SKM-1 (cell line): Measurements from ENCODE around the gene PLAGL2.
"Not testable (repeated sequence)": the region's sequence is repeated elsewhere in the genome, so short reads cannot be mapped to it uniquely, and the experiment has no call there.

ENCODE experiments used
- DNase-seq: peaks from one replicate; lab custom pipeline; 2025; ENCODE audit not compliant: unreplicated experiment; lab: John Stamatoyannopoulos, UW

PLAGL2 gene, protein sequence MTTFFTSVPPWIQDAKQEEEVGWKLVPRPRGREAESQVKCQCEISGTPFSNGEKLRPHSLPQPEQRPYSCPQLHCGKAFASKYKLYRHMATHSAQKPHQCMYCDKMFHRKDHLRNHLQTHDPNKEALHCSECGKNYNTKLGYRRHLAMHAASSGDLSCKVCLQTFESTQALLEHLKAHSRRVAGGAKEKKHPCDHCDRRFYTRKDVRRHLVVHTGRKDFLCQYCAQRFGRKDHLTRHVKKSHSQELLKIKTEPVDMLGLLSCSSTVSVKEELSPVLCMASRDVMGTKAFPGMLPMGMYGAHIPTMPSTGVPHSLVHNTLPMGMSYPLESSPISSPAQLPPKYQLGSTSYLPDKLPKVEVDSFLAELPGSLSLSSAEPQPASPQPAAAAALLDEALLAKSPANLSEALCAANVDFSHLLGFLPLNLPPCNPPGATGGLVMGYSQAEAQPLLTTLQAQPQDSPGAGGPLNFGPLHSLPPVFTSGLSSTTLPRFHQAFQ

DNA sequence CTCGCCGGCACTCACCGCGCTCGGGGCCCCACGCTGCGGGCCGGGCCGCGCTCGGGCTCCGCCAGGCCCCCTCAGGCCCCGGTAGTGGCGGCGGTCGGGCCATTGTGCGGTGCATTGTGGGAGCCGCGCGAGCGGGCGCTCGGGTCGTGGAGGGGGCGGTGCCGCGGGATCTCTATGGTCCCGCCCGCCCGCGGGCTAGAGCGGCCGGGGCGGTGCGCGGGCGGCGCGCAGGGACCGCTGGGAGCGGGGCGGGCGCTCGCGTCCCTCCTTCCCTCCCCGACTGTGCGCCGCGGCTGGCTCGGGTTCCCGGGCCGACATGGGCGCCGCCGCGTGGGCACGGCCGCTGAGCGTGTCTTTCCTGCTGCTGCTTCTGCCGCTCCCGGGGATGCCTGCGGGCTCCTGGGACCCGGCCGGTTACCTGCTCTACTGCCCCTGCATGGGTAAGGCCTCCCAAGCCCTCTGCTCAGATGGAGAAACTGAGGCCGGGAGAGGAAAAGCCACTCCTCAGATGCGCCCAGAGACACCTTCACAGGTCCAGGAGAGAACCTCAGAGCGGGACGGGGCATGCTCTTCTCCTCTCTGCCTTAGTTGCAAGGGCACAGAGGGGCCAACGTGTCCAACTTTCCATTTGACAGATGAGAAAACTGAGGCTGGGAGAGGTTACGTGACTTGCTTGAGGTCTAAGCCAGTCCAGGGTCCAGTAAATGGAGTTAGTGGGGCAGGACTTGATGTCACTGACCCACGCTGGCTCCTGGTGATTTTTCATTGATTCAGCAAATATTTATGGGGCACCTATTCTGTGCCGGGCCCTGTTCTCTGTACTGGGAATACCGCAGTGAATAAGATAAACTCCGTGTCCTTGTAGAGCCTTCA is at the start of gene PLAGL2, which contains the start of gene POFUT1:
Gene PLAGL2 (minus strand): TSS at position 118 of the 873 bp plus-strand sequence. CDS start 5,565 bp downstream, outside the sequence.
Gene POFUT1 (plus strand): TSS at position 255 of the 873 bp plus-strand sequence. CDS start 62 bp downstream, at position 317.
- peak; percentile 50 for DNase-seq

DNA sequence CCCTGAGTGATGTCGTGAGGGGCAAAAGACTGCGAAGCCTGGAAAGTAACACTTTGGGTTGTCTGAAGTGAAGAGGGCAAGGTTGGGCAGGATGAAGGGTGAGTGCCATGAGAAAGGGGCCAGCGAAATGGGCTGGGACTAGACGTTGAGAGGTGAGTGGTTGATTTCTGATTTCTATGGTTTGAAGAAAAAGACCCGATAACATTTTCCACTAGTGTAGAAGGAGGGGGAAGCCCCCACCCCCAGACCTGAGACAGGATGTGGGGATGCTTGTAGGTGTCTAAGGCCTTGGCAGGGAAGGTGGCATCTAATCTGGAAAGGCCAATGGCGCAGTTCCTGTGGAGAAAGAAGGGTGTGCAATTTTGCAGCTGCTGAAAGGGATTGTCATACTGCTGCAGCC is 44.6 kb upstream of the PLAGL2 start:
- no peak for DNase-seq

DNA sequence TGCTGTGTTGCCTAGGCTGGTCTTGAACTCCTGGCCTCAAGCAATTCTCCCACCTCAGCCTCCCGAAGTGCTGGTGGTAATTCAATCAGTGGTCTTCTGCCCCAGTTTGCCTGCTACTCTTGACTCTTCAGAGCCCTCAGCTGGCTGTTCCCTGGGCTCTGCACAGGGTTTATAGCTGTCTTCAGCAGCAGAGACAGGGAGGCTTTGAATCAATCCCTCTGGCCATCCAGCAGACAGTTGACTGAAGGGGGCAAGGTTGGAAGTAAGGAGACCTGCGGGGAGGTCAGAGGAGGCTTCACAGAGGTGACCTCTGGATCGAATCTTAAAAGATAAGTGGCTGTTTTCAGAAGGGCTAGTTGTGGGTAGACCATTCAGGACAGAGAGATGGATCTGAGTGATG is 43.9 kb upstream of the PLAGL2 start:
- no peak for DNase-seq

- peak; percentile 76 for DNase-seq
Measured at GRCh38 chr20:32249030-32249738, 41.6 kb upstream of the PLAGL2 start.

- DNase-seq: no peak
Measured at GRCh38 chr20:32248043-32248442, 40.5 kb upstream of the PLAGL2 start.

DNA sequence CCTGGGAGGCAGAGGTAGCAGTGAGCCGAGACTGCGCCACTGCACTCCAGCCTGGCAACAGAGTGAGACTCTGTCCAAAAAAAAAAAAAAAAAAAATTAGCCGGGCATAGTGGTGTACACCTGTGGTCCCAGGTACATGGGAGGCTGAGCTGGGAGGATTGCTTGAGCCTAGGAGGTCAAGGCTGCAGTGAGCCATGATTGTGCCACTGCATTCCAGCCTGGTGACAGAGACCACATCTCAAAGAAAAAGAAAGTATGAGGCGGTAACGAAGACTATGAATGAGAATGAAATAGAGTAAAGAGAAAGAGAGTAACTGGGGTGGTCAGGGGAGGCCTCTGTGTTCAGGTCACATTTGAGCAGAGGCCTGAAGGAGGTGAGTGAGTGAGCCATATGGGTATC is 38.7 kb upstream of the PLAGL2 start:
- DNase-seq: not testable (repeated sequence)

GRCh38 chr20:32244959-32245358 is 37.4 kb upstream of the PLAGL2 start:
- DNase-seq: no peak

- DNase-seq: no peak
Measured at GRCh38 chr20:32244150-32244823, 36.7 kb upstream of the PLAGL2 start.

- DNase-seq: no peak
Measured at GRCh38 chr20:32241807-32242206, 34.3 kb upstream of the PLAGL2 start.

DNA sequence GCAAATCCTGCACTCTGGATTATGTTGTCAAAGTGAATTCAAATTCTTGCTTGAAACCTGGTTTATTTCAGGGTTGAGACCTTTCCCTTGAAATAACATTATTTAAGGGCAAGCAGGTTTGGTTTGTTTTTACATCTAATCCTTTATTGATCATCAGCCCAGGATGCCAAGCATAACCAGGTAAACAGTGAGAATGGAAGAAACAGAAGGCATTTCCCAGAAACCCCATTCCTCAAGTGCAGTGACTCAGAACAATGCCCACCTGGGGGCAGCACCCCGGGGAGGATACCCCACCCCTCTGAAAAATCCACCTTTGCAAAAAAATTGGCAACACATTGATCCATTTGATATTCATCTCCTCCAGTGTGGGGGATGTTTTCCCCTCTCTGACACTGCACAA is 32.7 kb upstream of the PLAGL2 start:
- no peak for DNase-seq

DNA sequence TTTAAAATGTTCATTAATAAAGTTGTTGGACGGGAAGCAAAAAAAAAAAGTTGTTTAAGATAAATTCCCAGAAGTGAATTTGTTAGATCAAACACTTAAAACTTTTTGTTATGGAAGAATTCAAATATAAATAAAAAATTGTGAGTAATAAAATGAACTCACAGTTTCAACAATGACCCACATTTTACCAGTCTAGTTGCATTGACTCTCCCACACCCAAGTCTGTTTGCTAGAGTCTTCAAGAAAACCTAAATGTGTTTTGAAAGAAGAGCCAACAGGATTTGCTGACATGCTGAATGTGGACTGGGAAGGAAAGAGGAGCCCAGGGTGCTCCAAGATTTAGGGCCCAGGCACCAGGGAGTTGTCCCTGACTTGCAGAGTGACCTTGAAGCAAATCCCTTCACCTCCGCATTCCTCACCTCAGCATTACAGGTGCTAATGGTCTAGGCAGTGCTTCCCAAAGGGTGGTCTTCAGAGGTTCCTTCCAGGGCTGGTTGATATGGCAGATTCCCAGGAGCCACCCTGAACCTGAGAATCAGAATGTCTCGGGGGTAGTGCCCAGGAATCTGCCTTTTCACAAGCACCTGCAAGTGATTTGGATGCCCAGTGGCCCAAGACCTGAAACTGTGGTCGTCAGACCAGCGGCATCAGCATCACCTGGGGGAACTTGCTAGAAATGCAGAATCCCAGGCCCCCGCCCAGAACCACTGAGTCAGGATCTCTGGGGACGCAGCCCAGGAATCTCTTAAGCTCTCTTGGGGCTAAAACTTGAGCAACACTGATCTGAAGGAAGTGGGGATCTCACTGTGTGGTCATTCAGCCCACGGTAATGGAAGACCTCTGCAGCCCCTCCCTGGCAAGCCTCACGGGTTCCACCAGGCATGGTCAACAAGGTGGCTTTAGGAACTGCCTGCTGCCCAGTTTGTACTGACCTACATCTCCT is 31.2 kb upstream of the PLAGL2 start:
- no peak for DNase-seq

- no peak for DNase-seq
Measured at GRCh38 chr20:32237419-32237818, 29.9 kb upstream of the PLAGL2 start.

- no peak for DNase-seq
Measured at GRCh38 chr20:32236819-32237218, 29.3 kb upstream of the PLAGL2 start.

DNA sequence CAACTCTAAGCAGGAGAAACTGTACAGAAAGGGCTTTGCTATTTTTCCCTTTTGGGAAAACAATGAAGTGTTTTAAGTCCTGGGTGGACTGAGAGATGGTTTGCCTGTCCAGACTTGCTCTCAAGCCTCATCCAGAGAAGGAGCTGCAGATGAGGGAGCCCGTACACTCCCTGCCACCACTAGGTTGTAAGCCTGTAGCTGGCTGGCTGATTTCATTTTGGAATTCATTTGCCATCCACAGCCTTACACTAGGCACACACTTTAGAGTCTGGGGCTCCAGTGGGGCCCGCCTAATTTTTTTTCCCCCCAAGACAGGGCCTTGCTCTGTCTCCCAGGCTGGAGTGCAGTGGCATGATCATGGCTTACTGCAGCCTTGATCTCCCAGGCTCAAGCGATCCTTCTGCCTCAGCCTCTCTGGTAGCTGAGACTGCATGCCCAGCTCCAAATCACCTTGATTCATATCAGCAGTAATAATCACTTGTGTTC is 28.5 kb upstream of the PLAGL2 start:
- DNase-seq: no peak

DNA sequence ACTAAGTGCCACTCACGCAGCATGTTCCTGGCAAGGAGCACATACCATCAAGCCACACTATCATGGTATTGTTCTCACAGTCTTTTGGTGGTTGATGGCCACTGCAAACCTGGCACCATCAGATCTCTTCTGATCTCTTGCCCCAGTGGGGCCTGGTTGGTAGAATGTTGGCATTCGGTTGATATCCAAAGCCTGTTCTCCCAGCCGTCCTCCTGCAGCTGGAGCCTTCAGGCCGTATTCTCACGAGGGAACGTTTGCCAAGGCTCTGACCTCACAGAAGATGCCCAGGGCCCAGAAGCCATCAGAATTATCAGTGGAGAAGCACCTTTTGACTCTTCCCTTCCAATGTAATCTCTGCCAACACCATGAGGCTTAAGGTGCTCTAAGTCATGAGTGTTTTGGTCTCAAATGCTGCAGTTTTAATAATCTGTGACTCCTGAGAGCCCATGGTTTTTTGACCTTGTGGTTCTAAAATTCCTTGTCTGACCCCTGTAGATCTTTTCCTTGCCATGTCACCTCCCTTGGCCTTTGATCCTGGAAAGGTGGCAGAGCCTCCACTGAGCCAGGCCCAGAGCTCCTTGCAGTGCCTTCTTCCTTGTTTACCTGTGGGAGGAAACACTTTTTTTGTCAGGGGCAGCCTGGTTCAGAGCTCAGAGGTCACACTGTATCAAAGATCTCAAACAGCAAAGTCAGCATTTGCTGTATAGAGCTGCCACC is 27.9 kb upstream of the PLAGL2 start:
- DNase-seq: no peak

DNA sequence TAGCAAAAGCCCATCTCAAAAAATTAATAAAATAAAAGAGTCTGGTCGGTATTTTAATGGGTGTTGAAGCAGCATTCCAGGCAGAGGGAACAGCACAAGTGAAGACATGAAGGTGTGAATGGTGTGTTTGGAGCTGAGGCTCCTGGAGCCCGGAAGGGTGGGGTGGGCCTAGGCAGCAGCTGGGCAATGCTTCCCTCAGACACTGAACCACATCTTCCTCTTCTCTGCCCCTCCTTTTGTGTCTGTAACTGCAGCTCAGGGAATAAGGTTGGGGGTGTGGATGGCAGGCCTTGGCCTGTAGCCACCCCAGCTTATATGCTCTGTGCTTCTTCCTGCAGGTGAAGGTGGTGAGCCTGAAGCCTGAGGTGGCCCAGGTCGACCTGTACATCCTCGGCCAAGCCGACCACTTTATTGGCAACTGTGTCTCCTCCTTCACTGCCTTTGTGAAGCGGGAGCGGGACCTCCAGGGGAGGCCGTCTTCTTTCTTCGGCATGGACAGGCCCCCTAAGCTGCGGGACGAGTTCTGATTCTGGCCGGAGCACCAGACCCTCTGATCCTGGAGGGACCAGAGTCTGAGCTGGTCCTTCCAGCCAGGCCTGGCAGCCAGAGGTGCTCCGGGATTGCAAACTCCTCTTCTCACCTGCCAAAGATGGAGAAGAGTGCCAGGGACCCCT is 26.7 kb upstream of the PLAGL2 start:
- DNase-seq: peak; percentile 67

- DNase-seq: no peak
Measured at GRCh38 chr20:32233286-32233685, 25.7 kb upstream of the PLAGL2 start.

- no peak for DNase-seq
Measured at GRCh38 chr20:32232326-32232886, 24.9 kb upstream of the PLAGL2 start.
